HG03039 (cell line): ENCODE measurements around the gene C16orf74.

Source experiments
- ATAC-seq: cut with Tn5 transposase; IDR thresholded peaks from one replicate; pipeline ENCODE4 v1.9.1; 2021; ENCODE audit warnings: mild to moderate bottlenecking, moderate library complexity; ENCODE audit not compliant: unreplicated experiment

Gene C16orf74

GRCh38 chr16:85720302-85720637, 30.6 kb downstream of the C16orf74 start:
- no peak for ATAC-seq

GRCh38 chr16:85719605-85720301, 31.1 kb downstream of the C16orf74 start:
- ATAC-seq = no peak

GRCh38 chr16:85718682-85719081, 32.2 kb downstream of the C16orf74 start:
- no peak for ATAC-seq

- no peak for ATAC-seq
These were observed 32.8 kb downstream of the C16orf74 start for GRCh38 chr16:85718153-85718477.

- no peak for ATAC-seq
These were observed 33.3 kb downstream of the C16orf74 start for GRCh38 chr16:85717393-85718152.

GRCh38 chr16:85716680-85717038, 34.2 kb downstream of the C16orf74 start:
- ATAC-seq = no peak

GRCh38 chr16:85716022-85716679, 34.7 kb downstream of the C16orf74 start:
- no peak for ATAC-seq

GRCh38 chr16:85715169-85716021, 35.5 kb downstream of the C16orf74 start:
- ATAC-seq = no peak

GRCh38 chr16:85712801-85713200, 38.1 kb downstream of the C16orf74 start:
- no peak for ATAC-seq

GRCh38 chr16:85711982-85712587, 38.8 kb downstream of the C16orf74 start:
- ATAC-seq = no peak

GRCh38 chr16:85710732-85711131, 40.2 kb downstream of the C16orf74 start:
- ATAC-seq = no peak

- ATAC-seq = no peak
These were observed 40.9 kb downstream of the C16orf74 start for GRCh38 chr16:85709766-85710585.

GRCh38 chr16:85708338-85708737, 42.6 kb downstream of the C16orf74 start:
- ATAC-seq = no peak

GRCh38 chr16:85707528-85708095, 43.3 kb downstream of the C16orf74 start:
- ATAC-seq = no peak

- no peak for ATAC-seq
These were observed 44.4 kb downstream of the C16orf74 start for GRCh38 chr16:85706449-85707034.

GRCh38 chr16:85704900-85705846, 45.7 kb downstream of the C16orf74 start:
- ATAC-seq = no peak

GRCh38 chr16:85704011-85704410, 46.9 kb downstream of the C16orf74 start:
- no peak for ATAC-seq

- ATAC-seq = no peak
These were observed 51.3 kb downstream of the C16orf74 start for GRCh38 chr16:85699628-85700027.
